HFF-Myc (cell line): ENCODE measurements around the gene LRIG1.

Experiments used
- DNase-seq: peaks from one replicate; pipeline ENCODE4 v3.0.0-alpha.2; 2011; ENCODE audit warnings: low read depth; ENCODE audit errors: extremely low read depth
- H3K4me3 ChIP-seq: replicated peaks from 2 replicates; pipeline ENCODE4 v1.5.1; 2011; ENCODE audit warnings: low read depth, mild to moderate bottlenecking, control low read depth, low read length
- CTCF ChIP-seq: IDR thresholded peaks from 2 replicates; pipeline ENCODE4 v1.5.1; 2012; ENCODE audit warnings: mild to moderate bottlenecking, low read depth, low read length, control low read depth; ENCODE audit errors: missing control alignments

Gene LRIG1

GRCh38 chr3:66494959-66495667, 5.7 kb downstream of the LRIG1 start:
- DNase-seq, result no peak
- TF ChIP-seq CTCF, result no peak
- H3K4me3 ChIP-seq, result no peak overlapping the region

- DNase-seq, result no peak
- no peak overlapping the region for H3K4me3 ChIP-seq
- no peak for TF ChIP-seq CTCF
Observed at GRCh38 chr3:66493458-66494099, 7.2 kb downstream of the LRIG1 start.

GRCh38 chr3:66492672-66493071, 8.2 kb downstream of the LRIG1 start:
- no peak for DNase-seq
- no peak overlapping the region for H3K4me3 ChIP-seq
- TF ChIP-seq CTCF, result no peak

GRCh38 chr3:66492071-66492470, 8.8 kb downstream of the LRIG1 start:
- DNase-seq, result no peak
- no peak for TF ChIP-seq CTCF
- H3K4me3 ChIP-seq, result no peak overlapping the region

- TF ChIP-seq CTCF, result no peak
- no peak overlapping the region for H3K4me3 ChIP-seq
- DNase-seq, result no peak
Observed at GRCh38 chr3:66490984-66491383, 9.8 kb downstream of the LRIG1 start.

GRCh38 chr3:66490214-66490613, 10.6 kb downstream of the LRIG1 start:
- H3K4me3 ChIP-seq, result no peak overlapping the region
- no peak for TF ChIP-seq CTCF
- no peak for DNase-seq
